Inferior parietal cortex (tissue), 1 donor: Measurements from ENCODE around the gene MYOZ2.

ENCODE experiments used
- DNase-seq: peaks from one replicate; pipeline ENCODE4 v3.0.0-alpha.2; 2016; ENCODE audit errors: extremely low spot score

MYOZ2 gene

DNA sequence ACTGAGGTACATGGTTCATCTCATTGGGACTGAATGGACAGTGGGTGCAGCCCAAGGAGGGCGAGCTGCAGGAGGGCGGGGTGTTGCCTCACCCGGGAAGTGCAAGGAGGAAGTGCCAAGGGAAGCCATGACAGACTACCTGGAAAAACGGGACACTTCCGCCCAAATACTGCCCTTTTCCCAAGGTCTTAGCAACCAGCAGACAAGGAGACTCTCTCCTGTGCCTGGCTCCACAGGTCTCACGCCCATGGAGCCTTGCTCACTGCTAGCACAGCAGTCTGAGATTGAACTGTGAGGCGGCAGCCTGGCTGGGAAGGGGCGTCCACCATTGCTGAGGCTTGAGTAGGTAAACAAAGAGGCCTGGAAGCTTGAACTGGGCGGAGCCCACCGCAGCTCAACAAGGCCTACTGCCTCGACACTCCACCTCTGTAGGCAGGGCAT, 62.2 kb downstream of the MYOZ2 start:
- DNase-seq = no peak

DNA sequence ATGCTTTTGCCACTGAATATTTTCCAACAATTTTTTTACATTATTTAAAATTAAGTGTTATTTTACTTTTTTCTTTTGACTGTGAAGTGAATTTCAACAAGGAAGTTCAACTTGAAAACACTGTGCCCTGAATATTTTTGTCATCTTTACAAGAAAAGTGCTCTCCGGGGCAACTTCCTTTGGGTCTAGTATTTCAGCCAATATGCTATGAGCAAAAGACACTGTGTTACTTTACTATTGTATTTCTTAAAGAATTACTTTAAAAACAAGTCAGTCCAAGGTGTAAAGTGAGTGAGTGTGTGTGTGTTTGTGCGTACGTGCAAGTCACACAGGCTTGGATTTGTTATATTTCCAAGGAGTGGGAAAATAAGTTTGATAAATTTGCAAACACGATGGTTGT, 69.3 kb downstream of the MYOZ2 start:
- no peak for DNase-seq

DNA sequence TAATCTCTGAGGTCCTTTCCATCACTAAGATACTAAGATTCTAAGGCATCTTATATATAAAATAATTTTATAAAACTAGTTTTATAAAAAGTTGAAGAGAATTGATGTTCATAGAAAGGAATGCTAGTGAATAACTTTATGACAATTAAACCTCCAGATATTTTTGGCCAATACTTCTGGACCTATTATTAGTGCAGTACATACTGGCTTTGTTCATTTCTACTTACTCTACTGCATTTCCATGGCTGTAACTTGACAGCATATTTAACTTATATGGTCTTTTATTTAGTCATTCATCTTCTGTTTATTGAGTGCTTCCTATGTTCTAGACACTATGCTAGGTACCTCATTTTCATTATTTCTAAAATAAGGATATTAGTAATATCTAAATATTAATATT, 70.1 kb downstream of the MYOZ2 start:
- DNase-seq = no peak

DNA sequence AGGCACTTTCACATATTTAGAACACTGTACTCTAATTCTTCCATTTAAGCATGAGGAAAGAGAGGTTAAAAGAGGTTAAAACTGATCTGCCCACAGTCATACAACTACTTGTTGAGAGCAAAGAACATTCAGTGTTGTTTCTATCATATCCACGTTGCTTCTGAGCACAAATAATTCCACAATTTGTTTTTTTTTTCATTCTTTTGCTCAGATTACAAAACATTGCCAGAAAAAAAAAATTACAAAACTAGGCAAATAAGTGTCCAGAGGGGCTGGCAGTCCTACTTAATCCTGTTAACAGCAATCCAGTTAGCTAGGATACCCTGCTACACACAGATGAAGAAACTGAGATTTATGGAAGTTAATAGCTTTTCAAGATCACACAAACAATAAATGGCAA, 70.5 kb downstream of the MYOZ2 start:
- DNase-seq = no peak

DNA sequence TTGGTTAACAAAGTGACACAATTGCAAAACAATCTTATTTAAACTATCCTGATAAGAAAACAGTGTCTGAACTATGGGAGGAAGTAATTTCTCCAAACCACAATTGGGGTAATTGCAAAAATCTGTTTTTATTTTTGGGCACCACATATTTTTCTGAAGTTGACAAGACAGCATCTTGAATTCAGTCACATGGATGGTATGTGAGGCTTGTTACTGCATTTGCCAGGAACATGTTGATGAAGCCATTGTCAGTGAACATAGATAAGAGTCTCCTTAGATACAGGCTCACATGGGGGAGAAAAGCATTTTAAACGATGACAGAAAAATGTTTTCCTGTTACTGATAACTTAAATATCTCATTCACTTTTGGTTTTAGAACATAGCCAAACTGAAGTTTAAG, 71.4 kb downstream of the MYOZ2 start:
- DNase-seq = no peak

DNA sequence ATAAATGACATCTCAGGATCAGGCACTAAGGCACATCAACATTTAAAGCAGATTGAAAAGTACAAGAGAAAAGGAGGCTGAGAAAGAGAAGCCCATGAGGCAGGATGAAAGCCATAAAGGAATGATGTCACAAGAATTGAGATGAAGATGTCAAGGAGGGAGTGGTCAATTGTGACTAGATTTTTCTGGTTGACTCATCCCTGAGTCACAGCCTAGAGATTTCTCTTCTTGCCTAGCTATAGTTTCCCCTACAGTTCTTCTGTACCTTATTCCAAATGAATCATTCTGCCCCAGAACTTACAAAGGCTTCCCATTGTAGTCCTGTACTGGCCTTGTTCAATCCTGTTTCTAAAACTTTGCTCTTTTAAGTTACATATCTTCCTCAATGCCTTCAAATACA, 73.4 kb downstream of the MYOZ2 start:
- DNase-seq = no peak

DNA sequence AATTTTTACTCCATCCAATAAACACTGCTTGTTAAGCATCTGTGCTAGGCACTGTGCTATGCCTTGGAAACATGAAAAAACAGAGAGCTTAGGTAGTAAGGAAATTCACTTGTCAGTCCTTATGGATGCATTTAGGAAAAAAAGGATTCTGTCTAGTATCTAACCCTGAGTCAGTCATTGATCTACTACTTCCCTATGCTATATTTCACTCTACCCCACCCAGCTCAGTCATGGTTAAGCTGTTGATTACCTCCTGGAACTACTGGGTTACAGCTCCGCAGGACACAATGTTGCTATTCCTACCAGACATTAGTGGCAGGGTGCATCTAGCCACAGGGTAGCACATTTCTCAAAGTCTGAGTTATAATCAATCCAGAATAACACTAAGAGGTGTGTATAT, 74.0 kb downstream of the MYOZ2 start:
- no peak for DNase-seq

DNA sequence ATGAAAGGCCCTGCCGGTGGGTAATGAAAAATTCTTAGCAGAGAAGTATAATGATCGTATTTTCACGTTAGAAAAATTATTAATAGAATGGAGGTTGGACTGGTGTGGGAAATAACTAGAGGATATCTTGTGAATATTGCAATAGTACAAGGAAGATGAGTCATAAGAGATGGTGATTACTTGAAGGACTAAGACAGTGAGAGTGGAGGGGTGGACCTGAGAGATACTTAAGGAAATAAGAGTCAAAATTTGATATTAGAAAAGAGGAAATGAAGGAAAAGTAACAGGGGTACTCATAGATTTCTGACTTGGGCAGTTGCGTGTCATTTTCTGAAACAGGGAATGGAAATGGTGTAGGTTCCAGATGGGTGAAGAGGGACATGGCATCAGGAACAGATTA, 75.1 kb downstream of the MYOZ2 start:
- DNase-seq = no peak

DNA sequence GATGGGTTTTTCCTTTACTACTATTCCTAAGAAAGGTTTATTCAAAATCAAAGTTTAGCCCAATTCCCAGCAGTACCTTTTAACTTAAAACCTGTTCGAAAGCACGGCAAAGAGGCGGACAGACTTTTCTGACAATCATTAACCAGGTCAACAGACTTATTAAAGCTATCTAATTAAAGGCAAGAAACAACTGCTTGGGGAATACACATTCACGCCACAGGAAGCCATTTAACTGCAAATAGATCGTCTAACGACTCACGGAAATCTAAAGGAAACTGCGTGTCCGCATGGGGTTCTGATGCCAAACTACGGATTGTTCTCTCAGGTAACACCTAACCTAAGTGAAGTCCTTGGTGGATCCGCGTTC, 76.2 kb downstream of the MYOZ2 start:
- no peak for DNase-seq

DNA sequence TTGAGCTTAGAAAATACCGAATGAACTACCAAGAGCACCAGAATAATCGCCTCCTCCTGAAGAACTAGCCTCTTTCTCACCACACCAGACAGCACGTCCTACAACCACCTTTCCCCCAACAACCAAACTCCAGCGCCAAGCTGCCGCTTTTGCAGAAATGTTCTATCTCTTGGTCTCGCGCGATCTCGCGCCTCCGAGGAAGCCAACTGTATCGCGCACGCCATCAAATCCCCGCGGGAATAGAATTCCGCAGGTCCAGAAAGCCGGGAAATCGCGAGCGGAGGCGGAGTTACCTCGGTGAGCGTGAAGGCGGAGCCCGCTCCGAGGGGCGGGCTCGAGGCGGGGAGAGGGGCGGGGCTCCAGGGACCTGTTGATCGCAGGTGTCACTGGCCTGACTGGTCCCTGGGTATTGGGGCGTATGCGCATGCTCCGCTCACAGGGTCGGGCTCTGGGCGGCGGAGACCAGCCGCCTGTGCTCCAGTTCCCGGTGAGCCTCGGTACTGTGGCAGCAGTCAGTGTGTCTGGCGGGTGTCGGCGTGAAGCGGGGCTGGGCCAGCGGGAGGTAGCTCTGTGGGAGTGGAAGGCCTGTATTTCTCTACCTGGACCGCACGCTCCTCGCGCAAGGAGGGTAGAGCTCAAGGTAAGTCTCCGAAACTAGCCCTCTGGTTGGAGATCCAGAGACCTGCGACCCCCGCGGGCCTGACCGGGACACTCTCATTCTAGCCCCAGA, 76.8 kb downstream of the MYOZ2 start, which contains the start of gene USP53:
Gene USP53 (plus strand): TSS at position 480 of the 730 bp plus-strand sequence. CDS start 27,047 bp downstream, outside the sequence.
- peak; percentile 88 for DNase-seq

DNA sequence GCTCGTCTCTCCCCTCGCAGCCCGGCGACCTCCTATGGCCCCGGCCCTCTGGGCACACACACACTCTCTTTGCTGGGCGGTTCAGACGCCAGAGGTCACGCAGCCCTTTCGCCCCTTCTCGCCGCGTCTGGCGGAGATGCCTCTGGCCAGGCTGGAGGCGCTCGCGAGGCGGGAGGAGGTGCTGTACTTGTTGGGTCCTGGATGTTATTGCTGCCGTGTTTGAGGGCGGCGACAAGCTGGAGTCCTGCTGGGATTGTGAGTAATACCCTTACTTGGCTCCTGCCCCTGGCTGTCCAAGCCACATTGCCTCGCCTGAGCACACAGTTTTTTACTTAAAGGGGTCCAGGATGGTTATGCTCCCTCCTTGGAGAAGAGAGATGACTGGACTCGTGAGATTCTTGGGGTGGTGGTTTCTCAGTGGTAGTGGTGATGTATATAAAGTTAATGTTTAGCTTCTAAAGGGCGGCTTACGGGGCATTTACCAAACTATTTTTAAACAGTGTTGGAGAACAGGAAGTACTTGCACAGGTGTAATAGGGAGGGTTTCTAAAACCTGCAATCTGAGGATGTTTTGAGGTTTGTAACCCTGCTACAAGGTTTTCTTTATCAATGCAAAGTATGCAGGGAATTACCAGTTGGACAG, 77.5 kb downstream of the MYOZ2 start:
- peak; percentile 67 for DNase-seq

DNA sequence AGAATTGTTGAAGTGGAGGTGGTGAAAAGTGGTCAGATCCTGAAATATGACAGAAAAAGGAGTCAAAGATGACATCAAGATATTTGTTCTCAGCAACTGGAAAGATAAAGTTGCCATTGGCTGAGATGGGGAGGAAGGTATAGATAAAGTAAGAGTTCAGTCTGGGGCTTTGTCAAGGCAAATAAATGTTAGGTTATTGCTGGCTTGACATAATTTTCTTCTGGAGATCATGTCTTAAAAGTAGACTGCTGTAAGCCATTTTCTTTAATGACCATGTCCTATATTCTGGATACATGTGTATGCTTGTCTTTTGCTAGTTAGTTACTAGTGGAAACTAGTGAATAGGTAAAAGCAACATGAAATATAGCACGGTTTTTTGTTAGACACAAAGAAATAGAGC, 82.5 kb downstream of the MYOZ2 start:
- no peak for DNase-seq

DNA sequence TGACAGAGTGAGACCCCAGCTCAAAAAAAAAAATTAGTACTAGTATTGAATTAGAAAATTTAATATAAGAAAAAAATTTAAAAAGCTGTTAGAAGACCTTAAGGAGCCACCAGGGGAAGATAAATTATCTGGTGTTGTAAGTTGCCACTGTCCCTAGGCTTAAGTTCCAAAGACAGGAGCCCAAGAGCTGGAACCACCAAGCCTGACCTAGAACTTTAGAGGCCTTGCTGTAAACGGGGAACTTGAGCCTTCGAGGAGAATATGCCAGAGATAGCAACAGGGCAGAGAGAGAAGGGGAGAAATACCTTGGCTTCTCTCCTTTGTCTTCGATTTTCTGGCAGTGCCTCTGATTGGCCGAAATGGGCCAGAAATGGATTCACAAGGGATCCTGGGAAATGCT, 85.8 kb downstream of the MYOZ2 start:
- DNase-seq = no peak

DNA sequence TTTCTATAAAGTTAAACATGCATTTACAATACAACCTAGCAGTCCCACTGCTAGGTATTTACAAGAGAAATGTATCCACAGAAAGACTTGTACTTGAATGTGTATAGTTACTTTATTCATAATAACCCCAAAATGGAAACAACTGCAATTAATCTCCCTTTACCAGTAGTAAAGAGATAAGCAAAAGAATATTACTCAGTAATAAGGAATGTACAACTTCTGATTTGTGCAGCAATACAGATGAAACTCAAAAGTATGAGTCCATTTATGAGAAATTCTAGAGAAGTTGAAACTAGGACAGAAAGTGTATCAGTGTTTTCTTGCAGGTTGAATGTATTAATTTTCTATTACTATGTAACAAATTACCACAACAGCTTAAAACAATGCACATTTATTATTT, 92.1 kb downstream of the MYOZ2 start:
- DNase-seq = no peak

DNA sequence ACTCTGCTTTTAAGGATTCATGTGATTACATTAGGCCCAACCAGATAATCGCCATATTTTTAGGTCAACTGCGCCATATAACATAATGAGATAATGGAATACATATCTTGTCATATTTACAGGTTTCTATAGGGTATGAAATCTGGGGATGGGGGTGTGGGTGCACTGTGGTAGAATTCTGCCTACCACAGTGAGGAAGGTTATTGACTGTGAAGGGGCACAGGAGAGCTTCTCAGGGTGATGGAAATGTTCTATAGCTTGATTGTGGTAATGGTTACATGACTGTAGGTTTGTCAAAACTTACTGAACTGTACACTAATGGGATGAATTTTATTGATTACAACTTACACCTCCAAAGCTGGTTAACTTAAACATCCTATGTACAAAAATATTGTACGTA, 92.8 kb downstream of the MYOZ2 start:
- DNase-seq = no peak

DNA sequence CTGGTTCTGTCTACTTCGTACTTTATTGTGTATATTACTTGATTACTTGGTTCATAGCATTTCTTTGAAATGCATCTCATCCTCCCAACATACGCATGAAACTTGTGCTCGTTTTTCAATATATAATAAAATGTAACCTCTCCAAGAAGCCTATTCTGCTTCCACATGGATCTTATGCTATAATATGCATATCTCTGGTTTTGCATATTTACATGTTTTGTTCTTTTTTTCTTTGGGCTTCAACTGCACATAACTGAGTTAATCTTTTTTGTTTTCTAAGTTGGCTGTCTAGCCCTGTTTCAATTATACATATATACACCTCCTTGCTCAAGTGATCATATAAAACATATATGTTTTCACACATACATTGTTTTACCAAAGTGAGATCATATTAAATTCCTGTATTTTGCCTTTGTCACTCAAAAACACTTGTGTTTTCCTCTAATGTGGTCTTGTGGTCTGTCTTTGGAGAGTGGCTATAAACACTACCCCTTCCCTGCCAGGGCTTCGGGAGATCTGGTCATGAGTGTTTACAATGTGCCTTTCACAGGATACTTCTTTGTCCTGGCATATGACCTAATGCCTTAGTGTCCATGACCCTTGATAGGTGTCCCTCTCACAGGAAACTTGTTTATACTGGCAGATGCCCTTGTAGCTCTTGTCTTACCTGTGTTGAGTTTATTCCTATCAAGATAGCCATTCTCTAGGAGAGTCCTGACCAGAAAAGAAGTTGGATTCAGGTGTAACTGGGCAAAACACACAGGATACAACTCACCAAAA, 94.5 kb downstream of the MYOZ2 start:
- DNase-seq = no peak

DNA sequence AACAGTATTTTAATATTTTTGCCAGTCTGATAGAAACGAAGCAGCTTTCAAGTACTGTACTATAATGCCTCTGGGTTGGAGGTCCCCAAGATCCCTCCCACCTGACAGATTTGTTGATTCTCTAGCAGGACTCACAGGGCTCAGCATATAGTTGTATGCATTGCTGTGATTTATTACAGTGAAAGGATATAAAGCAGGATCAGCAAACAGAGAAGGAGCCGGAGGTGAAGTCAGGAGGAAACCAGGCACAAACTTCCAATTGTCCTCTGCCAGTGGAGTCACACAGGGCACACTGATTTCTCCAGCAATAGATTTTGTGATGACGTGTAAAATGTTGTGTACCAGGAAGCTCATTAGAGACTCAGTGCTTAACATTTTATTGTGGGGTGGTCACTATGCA, 95.9 kb downstream of the MYOZ2 start:
- no peak for DNase-seq

DNA sequence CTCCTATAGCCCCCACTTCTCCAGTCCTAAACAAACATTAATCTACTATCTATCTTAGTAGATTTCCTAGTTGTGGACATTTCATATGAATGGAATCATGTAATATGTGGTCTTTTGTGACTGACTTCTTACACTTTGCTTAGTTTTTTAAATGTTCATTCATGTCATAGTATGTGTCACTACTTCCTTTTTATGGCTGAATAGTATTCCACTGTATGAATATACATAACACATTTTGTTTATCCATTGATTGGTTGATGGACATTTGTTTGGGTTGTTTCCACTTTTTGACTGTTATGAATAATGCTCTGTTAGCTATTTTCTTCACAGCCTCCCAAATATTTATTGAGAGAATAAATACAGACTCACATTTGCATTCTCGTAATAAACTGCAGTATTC, 96.7 kb downstream of the MYOZ2 start:
- no peak for DNase-seq

DNA sequence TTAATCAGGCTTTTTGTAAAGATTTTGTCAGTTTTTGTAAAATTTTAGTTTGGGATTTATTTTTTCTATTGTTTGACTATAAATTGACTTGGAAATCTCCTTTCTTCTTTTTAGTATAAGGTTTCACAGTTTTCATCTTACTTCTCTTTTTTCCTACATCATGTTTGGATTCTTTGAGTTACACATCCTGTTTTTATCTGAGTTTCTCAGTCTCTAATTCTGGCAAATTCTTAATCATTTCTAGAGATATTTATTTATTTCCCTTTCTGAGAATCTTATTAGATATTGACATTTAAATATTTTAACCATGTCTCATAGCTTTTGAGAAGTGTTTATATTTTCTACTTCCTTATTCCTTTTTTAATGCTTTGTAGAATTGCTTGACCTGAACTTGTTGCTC, 97.6 kb downstream of the MYOZ2 start:
- DNase-seq = no peak

DNA sequence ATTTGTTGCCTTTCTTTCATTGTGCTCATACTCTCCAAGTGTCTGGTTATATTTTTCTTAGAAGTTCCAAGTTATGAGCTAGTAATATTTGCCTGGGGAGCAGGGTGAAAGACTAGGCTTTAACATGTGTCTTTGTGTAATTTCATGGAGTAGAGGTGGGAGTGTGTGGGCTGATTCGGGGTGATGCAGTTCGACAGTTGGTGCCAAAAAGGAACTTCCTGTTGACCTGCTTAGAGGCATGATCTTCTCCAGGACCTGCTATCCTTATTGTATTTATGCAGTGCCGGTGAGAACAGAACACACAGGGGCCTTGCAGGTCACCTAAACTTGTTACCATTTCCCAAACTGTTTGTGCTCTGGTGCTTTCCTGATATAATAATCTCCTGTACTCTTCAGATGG, 98.1 kb downstream of the MYOZ2 start:
- no peak for DNase-seq

DNA sequence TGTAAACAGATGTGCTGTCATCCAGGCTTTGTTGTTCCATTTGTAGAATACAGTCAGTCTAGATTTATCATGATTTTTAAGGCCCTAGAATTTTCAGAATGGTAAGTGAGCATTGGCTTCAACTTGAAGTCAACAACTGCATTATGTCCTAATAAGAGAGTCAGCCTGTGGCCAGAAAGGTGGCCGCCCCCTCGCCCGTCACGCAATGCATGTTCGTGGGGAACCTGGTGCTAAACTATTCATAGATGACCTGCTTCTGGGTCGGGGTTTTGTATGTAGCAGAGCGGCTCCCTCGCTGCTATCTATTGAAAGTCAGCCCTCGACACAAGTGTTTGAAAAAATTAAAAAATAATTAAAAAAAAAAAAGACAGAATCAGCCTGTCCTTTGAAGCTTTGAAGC, 101.6 kb downstream of the MYOZ2 start:
- no peak for DNase-seq
